ENCODE measurements around the gene MBLAC1.

The MBLAC1 gene

DNA sequence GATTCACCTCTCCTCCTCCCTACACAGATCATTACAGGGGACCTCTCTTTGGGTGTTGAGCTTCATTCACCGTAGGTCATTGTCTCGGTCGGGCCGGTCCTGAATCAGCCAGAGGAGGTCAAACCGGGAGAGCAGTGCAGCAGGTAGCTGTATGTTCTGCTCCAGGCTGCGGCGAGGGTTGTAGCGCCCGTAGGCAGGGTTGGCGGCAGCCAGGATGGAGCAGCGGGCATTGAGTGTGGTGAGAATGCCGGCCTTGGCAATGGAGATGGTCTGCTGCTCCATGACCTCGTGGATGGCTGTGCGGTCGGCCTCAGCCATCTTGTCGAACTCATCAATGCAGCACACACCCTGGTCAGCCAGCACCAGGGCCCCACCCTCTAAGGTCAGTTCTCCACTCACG lies 31.1 kb upstream of the MBLAC1 start:
- no peak for DNase-seq (ENCODE audit: low read depth)

DNA sequence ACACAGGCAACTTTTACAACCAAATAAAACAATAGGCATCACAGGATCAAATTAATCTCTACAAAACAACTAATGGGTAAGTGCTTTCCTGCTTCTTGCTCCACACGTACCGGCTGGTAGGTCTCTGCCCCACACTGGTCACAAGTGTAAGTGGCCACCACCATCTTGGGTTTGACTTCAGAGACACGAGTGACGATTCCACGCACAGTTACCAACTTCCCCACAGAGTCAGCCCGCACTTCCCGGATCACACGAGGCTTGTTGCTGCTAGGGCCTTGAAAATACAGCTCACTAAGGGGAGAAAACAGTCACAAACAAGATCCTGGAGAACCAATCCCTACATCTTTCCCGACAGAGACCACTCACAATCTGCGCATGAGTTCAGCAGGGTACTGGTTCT lies 27.9 kb upstream of the MBLAC1 start:
- no peak for DNase-seq (ENCODE audit: low read depth)

DNA sequence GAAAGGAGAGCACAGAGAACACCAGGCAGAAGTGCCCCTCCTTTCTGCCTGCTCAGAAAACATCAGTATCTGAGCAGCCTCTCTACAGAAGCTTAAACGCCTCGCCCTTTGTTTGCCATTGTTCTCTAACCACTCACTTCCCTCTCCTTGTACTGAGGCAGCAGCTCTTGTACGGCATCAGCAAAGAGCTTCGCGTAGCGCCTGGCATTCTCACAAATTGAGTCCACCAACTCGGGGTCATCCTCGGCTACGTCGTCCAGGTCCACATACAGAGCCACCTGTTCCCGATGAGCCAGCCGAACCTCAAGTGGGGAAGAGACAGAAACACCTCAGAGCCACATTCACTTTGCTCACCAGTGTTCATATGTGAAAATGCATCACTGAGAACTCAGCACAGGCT lies 27.3 kb upstream of the MBLAC1 start:
- DNase-seq (ENCODE audit: low read depth), result no peak

DNA sequence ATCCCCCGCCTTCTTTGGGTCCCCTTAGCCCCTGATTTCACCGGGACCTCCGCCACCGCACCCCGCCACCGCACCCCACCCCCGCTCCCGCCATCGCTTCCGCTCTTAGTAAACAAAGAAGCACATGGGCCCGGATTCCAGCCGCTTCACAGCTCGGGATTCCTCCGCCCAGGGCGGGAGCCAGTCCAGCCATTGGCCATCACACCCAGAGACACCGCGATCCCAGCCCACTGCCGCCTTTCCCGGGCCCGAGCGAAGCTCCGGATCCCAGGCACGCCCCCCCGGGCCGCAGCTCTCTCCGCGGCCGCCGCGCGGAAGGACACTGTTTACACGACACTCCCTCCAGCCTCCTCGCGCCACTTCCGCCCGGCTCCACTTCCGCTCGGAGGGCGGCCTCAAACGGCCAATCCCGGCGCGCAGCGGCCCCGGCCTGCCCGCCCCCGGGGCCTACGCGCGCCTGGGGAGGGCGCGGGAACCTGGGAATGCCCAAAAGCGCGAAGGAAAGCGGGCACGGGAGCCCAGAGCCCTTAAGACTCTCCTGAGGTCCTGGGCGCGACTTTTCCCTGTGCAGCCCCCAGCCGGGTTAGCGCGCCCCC lies 26.2 kb upstream of the MBLAC1 start:
- peak; percentile 93 for DNase-seq (ENCODE audit: low read depth)

DNA sequence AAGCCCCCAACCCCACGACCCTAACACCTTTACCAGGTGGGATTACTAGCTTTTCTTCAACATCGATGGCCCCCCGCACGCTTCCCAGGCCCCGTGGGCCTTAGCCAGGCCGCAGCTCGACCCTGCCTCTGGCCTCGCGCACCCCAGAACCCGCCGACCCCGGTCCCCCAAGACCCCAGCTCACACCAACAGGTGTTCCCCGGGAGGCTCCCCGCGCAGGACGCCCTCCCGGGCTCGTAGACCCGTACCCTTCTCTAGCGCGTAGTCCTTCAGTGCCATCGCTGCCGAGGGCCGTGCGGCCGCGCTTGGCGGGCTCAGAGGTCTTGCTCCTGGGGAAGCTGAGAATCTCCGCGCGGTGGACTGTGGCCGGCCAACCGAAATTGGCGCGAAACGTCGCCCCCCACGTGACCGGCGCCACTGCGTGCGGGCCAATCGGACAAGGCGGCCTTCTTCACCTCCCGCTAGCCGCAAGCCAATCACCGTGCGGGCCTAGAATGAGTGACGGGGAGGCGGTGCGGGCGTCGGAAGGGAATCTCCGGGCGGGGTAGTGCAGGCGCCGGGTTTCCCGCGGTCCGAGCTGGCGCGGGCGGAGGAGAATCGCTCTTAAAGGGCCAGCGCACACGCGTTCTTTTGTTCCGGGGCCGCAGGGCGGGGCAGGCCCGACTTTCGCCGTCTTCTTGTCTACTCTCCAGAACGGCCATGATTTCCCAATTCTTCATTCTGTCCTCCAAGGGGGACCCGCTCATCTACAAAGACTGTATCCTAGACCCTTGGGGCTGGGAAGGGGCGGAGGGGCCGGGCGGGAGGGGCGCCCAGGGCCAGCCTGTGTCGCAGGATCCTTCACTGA lies 25.5 kb upstream of the MBLAC1 start, which contains the start of the genes AP4M1 and MCM7:
TSS of gene AP4M1 (plus strand) at position 628 of the 847 bp plus-strand sequence. CDS start at position 700, 72 bp downstream.
TSS of gene MCM7 (minus strand) at position 382 of the 847 bp plus-strand sequence. CDS start at position 279, 103 bp downstream.
- peak; percentile 98 for DNase-seq (ENCODE audit: low read depth)

DNA sequence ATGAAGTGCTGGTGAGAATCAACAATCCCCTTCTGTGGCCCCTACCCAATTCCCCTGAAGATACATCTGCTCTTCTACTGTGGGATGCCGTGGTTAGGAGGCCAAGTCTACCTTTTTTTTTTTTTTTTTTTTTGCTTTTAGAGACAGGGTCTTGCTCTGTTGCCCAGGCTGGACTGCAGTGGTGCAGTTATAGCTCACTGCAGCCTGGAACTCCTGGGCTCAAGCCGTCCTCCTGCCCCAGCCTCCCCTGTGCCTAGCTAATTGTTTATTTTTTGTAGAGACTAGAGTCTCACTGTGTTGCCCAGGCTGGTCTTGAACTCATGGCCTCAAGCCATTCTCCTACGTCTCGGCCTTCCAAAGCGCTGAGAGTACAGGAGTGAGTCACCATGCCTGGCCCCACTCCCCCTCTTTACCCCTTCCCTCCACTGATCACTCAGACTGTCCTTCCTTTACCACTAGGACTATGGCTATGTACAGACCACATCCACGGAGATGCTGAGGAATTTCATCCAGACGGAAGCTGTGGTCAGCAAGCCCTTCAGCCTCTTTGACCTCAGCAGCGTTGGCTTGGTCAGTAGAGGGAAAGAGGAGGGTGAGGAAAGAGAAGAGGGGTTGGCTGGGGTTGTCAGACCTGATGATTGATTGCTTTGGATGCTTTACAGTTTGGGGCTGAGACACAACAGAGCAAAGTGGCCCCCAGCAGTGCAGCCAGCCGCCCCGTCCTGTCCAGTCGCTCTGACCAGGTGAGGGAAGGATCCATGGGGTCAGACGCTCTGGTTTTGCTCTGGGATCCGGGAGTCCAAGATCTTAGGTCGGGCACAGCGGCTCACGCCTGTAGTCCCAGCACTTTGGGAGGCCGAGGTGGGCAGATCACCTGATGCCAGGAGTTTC lies 23.6 kb upstream of the MBLAC1 start:
- DNase-seq (ENCODE audit: low read depth), result peak; percentile 55

DNA sequence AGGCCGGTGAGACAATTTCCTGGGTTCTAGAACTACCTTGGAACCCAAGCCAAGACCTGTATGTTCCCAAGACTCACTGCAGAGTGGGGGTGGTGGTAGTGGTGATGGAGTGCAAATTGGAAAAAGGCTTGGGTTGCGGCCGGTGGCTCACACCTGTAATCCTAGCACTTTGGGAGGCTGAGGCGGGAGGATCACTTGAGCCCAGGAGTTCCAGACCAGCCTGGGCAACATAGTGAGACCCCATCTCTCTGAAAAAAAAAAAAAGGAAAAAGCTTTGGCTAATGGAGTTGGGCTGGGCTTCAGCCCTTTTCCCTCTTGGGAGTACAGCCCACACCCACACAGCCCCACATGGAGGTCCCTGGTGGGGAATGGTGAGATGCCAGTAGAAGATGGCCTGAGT lies 21.2 kb upstream of the MBLAC1 start:
- no peak for DNase-seq (ENCODE audit: low read depth)

DNA sequence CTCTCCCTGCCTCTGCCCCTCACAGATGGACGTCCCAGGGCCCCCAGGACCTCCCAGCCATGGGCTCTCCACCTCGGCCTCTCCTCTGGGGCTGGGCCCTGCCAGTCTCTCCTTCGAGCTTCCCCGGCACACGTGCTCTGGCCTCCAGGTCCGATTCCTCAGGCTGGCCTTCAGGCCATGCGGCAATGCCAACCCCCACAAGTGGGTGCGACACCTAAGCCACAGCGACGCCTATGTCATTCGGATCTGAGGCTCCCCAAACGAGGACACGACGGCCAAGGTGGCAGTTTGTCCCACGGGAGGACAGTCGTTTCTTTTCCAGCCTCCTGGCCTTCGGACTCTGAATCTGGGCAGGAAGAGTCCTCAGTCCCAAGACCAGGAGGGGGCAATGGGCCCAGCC lies 20.1 kb upstream of the MBLAC1 start:
- no peak for DNase-seq (ENCODE audit: low read depth)

DNA sequence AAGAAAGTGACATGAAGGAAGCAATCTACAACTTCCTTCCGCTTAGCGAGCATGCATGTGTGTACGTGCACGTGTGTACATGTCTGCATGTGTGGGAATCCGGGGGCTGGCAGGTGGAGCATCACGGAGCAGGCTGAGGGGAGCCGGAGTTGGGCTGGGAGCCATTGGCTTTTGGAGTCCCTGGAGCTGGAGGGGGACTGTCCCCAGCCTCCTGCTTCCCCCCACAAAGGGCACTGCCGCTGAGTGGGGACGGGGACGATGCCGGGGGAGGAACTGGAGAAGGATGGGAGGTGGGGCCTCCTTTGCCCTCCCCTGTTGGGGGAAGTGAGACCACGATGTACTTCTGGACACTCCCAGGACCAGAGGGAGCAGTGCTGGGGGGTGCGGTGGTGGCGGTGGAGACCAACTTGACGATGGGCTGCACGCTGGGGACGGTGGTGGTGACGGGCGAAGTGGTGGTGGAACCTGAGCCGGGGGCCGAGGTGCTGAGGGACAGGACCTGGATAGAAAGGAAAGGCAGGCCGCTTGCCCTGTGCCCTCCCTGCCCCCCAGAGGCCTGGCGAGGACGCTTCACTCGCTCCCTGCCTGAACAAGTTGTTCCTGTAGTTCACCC lies 19.5 kb upstream of the MBLAC1 start:
- no peak for DNase-seq (ENCODE audit: low read depth)

DNA sequence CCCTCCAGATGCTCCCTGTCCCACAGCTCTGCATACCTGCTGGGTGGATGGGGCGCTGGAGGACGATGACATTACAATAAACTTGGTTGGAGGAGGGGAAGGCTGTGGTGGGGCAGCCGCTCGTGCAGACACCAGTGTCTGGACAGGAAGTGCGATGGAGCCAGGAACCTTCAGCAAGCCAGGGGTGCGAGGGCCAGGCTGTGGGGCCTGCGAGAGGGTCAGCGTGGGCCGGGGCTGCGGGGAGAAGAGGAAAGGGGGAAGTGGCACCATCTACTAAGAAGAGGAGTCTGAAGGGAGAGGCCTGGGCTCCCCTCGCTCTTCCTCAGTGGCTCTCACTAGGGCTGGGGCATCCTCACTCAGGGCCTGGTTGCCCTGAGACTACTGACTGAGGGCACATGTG lies 18.9 kb upstream of the MBLAC1 start:
- no peak for DNase-seq (ENCODE audit: low read depth)

DNA sequence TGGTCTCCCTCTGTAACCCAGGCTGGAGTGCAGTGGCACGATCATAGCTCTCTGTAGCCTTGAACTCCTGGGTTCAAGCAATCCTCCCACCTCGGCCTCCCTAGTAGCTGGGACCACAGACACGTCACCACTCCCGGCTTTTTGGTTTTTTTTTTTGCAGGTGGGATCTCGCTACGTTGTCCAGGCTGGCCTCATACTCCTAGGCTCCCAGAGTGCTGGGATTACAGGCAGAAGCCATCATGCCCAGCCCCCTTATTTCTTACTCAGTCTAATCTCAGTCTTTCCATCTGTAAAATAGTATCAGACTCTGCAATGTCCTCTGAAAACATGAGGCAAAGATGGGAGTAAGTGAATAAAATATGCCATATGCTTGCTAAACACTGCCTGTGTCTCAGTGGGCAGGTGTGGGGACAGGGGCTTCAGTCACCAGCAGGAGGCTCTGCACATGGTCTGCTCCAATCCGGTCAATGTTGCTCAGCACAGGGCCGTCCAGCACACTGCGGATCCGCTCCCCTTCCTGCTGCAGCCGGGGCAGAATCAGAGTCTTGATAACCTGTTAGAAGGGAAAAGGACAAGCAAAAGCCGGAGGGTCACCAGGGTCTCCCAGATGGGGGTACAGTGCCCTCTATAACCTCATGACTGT lies 17.1 kb upstream of the MBLAC1 start:
- no peak for DNase-seq (ENCODE audit: low read depth)

DNA sequence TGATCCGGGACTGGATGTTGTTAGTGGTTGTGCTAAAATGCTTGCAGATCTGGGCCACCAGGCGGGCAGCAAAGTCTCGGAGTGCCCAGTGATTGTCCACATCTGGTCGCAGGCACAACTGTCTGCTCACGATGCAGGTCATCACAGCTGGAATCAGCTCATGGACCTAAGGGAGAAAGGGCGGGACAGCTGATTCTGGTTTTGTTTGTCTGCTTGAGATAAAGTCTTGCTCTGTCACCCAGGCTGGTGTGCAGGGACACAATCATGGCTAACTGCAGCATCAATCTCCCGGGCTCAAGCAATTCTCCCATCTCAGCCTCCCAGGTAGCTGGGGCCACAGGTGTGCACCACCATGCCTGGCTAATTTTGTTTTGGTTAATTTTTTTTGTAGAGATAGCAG lies 15.6 kb upstream of the MBLAC1 start:
- DNase-seq (ENCODE audit: low read depth), result no peak

DNA sequence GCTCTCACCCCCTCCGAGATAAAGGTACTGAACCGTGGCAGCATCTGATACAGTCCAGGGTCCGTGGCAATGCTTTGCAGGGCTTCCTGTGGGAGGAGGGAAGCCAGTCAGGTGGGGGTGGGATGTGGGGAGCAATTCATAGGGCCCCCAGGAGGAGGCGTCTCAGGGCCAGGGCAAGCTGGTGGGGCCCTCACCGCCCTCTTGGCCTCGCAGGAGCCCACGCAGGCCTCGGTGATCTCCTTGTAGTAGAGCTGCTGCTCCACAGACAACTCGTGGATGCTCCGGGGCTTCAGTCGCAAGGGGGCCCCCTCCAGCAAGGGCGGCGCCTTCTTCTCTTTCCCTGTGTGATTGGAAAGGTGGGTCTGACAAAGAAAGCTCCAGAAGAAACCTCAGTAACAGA lies 14.9 kb upstream of the MBLAC1 start:
- no peak for DNase-seq (ENCODE audit: low read depth)

DNA sequence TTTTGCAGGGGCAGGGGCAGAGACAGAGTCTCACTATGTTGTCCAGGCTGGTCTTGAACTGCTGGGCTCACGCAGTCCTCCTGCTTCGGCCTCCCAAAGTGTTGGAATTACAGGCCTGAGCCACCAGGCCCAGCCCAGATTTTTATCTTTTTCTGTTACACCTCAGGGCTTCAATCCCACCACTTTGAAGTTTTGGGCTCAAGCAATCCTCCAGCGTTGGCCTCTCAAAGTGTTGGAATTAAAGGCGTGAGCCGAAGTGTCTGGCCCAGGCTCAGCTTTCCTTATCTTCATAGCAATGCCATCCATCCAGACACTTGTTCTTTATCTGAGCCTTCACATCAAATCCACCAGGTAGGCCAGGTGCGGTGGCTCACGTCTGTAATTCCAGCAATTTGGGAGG lies 11.7 kb upstream of the MBLAC1 start:
- DNase-seq (ENCODE audit: low read depth), result no peak

DNA sequence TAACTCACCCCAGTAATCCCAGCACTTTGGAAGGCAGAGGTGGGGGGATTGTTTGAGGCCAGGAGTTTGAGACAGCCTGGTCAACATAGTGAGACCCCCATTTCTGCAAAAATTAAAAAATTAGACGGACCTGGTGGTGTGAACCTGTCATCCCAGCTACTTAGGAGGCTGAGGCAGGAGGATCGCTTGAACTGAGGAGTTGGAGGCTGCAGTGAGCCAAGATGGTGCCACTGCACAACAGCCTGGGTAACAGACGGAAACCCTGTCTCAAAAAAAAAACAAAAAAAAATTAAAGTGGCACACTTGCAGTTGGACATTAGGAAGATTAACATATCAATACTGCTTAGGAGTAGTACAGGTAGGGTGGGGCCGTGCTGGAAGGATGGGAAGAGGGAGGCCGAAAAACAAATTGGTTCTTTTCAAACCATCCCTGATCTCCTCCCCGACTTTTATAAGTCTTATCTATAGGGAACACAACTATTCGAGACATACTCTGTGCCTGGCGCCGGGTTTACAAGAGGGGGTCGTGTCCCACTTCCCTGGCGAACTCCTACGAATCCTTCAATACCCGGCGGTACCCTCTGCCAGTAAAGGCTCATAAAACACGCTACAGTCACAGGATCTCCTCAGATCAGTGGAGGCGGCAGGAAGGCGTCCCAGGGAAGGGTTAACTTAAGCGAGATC lies 8.2 kb upstream of the MBLAC1 start:
- DNase-seq (ENCODE audit: low read depth), result no peak

DNA sequence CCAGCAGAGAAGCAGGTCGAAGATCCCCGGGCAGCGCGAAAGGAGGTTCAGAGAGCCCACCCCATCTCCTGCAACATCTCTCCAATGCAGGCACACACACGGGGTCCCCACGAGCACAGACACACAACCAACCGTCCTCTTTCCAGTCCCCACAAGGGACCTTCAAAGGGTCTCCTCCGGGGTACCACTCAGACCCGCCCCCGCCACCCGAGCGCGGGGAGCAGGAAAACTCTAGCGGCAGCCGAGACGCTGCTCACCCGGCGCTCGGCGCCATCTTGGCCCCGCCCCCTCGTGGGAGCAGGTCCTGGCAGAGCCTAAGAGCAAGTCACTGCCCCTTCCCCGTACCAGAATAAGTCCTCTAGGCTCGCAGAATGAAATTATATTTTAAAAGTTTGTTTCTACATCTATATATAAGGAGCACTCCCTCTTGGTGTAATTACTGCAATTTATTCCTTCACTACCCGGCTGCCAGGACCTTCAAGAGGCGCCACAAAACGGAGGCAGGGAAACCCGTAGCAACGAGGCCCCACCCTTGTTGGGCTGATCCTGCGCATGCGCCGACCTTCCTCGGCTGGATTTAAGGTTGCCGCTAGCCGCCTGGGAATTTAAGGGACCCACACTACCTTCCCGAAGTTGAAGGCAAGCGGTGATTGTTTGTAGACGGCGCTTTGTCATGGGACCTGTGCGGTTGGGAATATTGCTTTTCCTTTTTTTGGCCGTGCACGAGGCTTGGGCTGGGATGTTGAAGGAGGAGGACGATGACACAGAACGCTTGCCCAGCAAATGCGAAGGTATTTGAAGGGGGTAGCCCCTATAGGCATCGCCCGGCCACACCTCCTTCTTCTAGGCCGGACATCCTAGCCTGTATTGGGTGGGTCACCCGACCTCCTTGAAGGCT lies 7.4 kb upstream of the MBLAC1 start, which contains the start of the genes CNPY4 and TAF6:
TSS of gene CNPY4 (plus strand) at position 563 of the 898 bp plus-strand sequence. CDS start at position 674, 111 bp downstream.
TSS of gene TAF6 (minus strand) at position 287 of the 898 bp plus-strand sequence. CDS start 5,149 bp downstream, outside the sequence.
- peak; percentile 80 for DNase-seq (ENCODE audit: low read depth)

DNA sequence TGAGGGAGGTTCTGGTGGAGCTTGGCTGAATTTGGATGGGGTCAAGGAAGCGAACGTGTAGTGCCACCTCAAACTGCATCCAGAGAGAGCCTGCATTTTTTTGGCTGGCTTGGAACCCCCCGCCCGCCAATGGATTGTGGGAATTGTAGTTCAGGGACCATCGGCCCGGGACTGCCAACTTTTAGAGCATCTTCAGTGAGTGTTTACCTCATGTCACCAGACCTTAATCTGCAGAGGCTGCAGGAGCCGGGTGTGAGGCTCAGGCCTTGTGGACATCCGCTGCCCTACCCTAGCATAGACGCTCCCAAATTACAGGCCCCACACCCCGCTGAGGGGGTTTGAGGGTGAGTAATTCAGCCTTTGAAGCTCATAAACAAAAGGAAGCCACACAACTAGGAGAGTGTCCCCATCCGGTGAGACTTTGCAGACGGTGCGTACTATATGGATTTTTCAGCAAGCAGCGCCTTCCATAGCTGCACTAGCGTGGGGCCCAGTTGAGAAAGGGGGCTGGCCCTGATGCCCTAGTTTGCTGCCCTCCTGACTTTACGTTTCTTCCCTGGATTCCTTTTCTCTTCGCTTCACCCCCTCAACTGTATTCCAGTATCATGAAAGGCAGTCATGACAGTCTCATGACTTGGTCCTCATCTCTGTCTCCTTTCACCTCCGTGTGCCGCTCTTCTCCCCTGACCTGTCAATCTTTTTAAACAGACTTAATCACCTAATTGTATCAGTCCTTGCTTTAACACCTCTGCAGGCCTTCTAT lies 6.6 kb upstream of the MBLAC1 start:
- peak; percentile 50 for DNase-seq (ENCODE audit: low read depth)

DNA sequence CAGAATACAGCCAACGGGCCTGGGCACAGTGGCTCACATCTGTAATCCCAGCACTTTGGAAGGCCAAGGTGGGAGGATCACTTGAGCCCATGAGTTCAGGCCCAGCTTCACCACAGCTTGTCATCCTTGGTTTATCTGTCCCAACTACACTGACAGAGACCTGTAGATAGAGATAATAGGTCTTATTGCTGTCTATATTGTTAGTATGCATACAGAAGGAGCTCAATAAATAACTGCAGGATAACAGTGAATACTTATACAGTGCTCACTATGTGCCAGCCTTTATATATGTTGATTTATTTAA lies 6.1 kb upstream of the MBLAC1 start:
- DNase-seq (ENCODE audit: low read depth), result no peak

DNA sequence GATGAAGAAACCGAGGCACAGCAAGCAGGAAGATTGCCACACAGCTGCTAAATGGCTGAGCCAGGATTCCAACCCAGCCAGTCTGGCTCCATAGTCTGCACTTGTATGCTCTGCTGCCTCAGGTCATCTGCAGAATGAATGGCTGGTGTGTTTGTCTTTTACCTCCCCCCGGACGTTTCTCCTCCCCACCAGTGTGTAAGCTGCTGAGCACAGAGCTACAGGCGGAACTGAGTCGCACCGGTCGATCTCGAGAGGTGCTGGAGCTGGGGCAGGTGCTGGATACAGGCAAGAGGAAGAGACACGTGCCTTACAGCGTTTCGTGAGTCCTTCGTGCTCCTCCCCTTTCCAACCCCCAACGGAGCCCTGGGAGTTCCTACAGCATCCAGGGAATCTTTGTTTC lies 4.7 kb upstream of the MBLAC1 start:
- DNase-seq (ENCODE audit: low read depth), result no peak

All from stromal cell of bone marrow (primary cell).